OCI-LY3 (cell line): ENCODE data around the gene GPR6.

Source experiments
- CTCF ChIP-seq: fragments of 200-600, 300-600 bp; sonication (generic); IDR thresholded peaks from 2 replicates; pipeline ENCODE4 v1.5.1; 2014; ENCODE audit warnings: antibody characterized with exemption, low read length, low read depth
- EZH2phosphoT487 ChIP-seq: fragments of 200-600 bp; shearing (Covaris generic); IDR thresholded peaks from 2 replicates; pipeline ENCODE4 v1.6.1; 2018; ENCODE audit warnings: antibody characterized with exemption, mixed run types, low read depth

GRCh38 chr6:109944448-109944847, 33.7 kb upstream of the GPR6 start:
- TF ChIP-seq CTCF (no peak), EZH2phosphoT487 (no peak)
